Stimulated activated CD4-positive, alpha-beta T cell treated with anti-CD3 and anti-CD28 coated beads, Interleukin-2, amount 100 ng/mL, for 48 hours (primary cell): ENCODE results near the gene RTKN2.

Source experiments
- DNase-seq, 2 donors: peaks; one replicate each; pipeline ENCODE4 v3.0.0-alpha.2; 2020

The RTKN2 gene

GRCh38 chr10:62217683-62218082, 51.0 kb downstream of the RTKN2 start:
- no peak for DNase-seq

- no peak for DNase-seq
Observed at GRCh38 chr10:62214364-62214874, 54.2 kb downstream of the RTKN2 start.

- no peak for DNase-seq
Observed at GRCh38 chr10:62205750-62206399, 62.8 kb downstream of the RTKN2 start.

GRCh38 chr10:62199584-62199983, 69.1 kb downstream of the RTKN2 start:
- no peak for DNase-seq

- no peak for DNase-seq
Observed at GRCh38 chr10:62196528-62196927, 72.1 kb downstream of the RTKN2 start.

GRCh38 chr10:62195675-62195926, 73.0 kb downstream of the RTKN2 start:
- no peak for DNase-seq

- no peak for DNase-seq
Observed at GRCh38 chr10:62194924-62195674, 73.5 kb downstream of the RTKN2 start.

GRCh38 chr10:62193479-62193878, 75.2 kb downstream of the RTKN2 start:
- DNase-seq = no peak

GRCh38 chr10:62189131-62189530, 79.5 kb downstream of the RTKN2 start:
- DNase-seq = no peak

- no peak for DNase-seq
Observed at GRCh38 chr10:62188021-62188616, 80.5 kb downstream of the RTKN2 start.

- DNase-seq = no peak
Observed at GRCh38 chr10:62186999-62187675, 81.5 kb downstream of the RTKN2 start.

GRCh38 chr10:62185919-62186692, 82.5 kb downstream of the RTKN2 start:
- DNase-seq = no peak

- no peak for DNase-seq
Observed at GRCh38 chr10:62183857-62184795, 84.5 kb downstream of the RTKN2 start.

GRCh38 chr10:62183442-62183841, 85.2 kb downstream of the RTKN2 start:
- DNase-seq = no peak

- DNase-seq = no peak
Observed at GRCh38 chr10:62182595-62182994, 86.0 kb downstream of the RTKN2 start.

- DNase-seq = no peak
Observed at GRCh38 chr10:62182171-62182570, 86.5 kb downstream of the RTKN2 start.

- DNase-seq = no peak
Observed at GRCh38 chr10:62180677-62181076, 88.0 kb downstream of the RTKN2 start.

GRCh38 chr10:62178568-62178967, 90.1 kb downstream of the RTKN2 start:
- no peak for DNase-seq

GRCh38 chr10:62177111-62177510, 91.5 kb downstream of the RTKN2 start:
- no peak for DNase-seq

GRCh38 chr10:62175251-62175650, 93.4 kb downstream of the RTKN2 start:
- no peak for DNase-seq

GRCh38 chr10:62172465-62172864, 96.2 kb downstream of the RTKN2 start:
- no peak for DNase-seq

GRCh38 chr10:62171791-62172190, 96.9 kb downstream of the RTKN2 start:
- DNase-seq = no peak
